Measurements from ENCODE around the gene CSTPP1.

The CSTPP1 gene

DNA sequence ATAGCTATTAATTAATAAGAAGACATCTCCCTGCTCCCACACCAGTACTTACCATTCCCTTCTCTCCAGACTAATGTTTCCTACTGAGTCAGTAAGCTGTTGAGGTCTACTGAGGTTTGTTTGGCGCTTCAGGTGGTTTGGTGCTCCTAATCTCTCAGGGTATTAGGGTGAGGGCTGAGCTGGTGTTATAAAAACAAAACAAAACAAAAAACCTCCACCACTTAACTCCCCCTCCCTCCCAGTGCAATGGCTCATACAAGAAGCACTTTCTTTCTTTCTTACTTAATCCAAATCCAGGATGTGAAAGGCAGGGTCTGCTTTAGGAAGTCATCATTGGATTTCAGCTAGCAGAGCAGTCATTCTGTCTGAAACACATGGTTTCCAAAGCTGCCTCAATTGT is 15.3 kb downstream of the CSTPP1 start:
- Histone ChIP-seq H3K4me2 (ENCODE audit: low read length) (no peak overlapping the region), H3K9ac (ENCODE audit: low read length) (no peak overlapping the region), H4K20me1 (ENCODE audit: insufficient read depth, low read length) (no peaks in the 10 kb centered on the region), H3K27ac (ENCODE audit: low read depth, low read length, poor library complexity, severe bottlenecking) (peak overlapping the region; percentile 8), H3K9me2 (ENCODE audit: low read depth, low read length) (no peaks in the 10 kb centered on the region), H3K27me3 (ENCODE audit: insufficient read depth, low read length) (no peaks in the 10 kb centered on the region), H2AFZ (ENCODE audit: low read length) (no peak overlapping the region), H3K4me3 (ENCODE audit: low read depth, low read length, poor library complexity, severe bottlenecking) (no peak overlapping the region), H3K36me3 (ENCODE audit: insufficient read depth, low read length) (peaks cover 6% of the 10 kb centered on the region; the same call in 1 of the 2 replicates), H3K9me3 (ENCODE audit: low read length) (no peaks in the 10 kb centered on the region), H3K4me1 (ENCODE audit: insufficient read depth, low read length, severe bottlenecking) (peaks cover 14% of the 10 kb centered on the region), H3K79me2 (ENCODE audit: insufficient read depth, low read length) (no peaks in the 10 kb centered on the region), H3F3A (ENCODE audit: insufficient read depth, low read length) (no peaks in the 10 kb centered on the region)
- no peak for TF ChIP-seq EZH2 (IDR thresholded peaks at IDR 0.05; ENCODE audit: borderline replicate concordance, low read length)
- TF ChIP-seq CTCF (IDR thresholded peaks at IDR 0.05; ENCODE audit: low read length), result no peak

- Histone ChIP-seq H3K36me3 (ENCODE audit: insufficient read depth, low read length) (peaks cover 6% of the 10 kb centered on the region; the same call in 1 of the 2 replicates), H3K9me2 (ENCODE audit: low read depth, low read length) (no peaks in the 10 kb centered on the region), H4K20me1 (ENCODE audit: insufficient read depth, low read length) (no peaks in the 10 kb centered on the region), H3K9ac (ENCODE audit: low read length) (no peak overlapping the region), H3K4me1 (ENCODE audit: insufficient read depth, low read length, severe bottlenecking) (peaks cover 14% of the 10 kb centered on the region), H3K9me3 (ENCODE audit: low read length) (no peaks in the 10 kb centered on the region), H3K79me2 (ENCODE audit: insufficient read depth, low read length) (no peaks in the 10 kb centered on the region), H3K27ac (ENCODE audit: low read depth, low read length, poor library complexity, severe bottlenecking) (no peak overlapping the region), H3K27me3 (ENCODE audit: insufficient read depth, low read length) (no peaks in the 10 kb centered on the region), H3F3A (ENCODE audit: insufficient read depth, low read length) (no peaks in the 10 kb centered on the region), H3K4me3 (ENCODE audit: low read depth, low read length, poor library complexity, severe bottlenecking) (no peak overlapping the region), H3K4me2 (ENCODE audit: low read length) (no peak overlapping the region; the same call in 1 of the 2 replicates), H2AFZ (ENCODE audit: low read length) (no peak overlapping the region)
- TF ChIP-seq CTCF (IDR thresholded peaks at IDR 0.05; ENCODE audit: low read length), result no peak
- no peak for TF ChIP-seq EZH2 (IDR thresholded peaks at IDR 0.05; ENCODE audit: borderline replicate concordance, low read length)
These were observed 16.0 kb downstream of the CSTPP1 start for GRCh38 chr11:46952553-46952952.

GRCh38 chr11:46953093-46953492 is 16.5 kb downstream of the CSTPP1 start:
- H3K9me3 ChIP-seq (ENCODE audit: low read length), result no peaks in the 10 kb centered on the region
- H3K9me2 ChIP-seq (ENCODE audit: low read depth, low read length), result no peaks in the 10 kb centered on the region
- no peak overlapping the region for H2AFZ ChIP-seq (ENCODE audit: low read length)
- H3K9ac ChIP-seq (ENCODE audit: low read length), result no peak overlapping the region
- no peaks in the 10 kb centered on the region for H3K79me2 ChIP-seq (ENCODE audit: insufficient read depth, low read length)
- peaks cover 14% of the 10 kb centered on the region for H3K4me1 ChIP-seq (ENCODE audit: insufficient read depth, low read length, severe bottlenecking)
- no peaks in the 10 kb centered on the region for H3F3A ChIP-seq (ENCODE audit: insufficient read depth, low read length)
- no peaks in the 10 kb centered on the region for H4K20me1 ChIP-seq (ENCODE audit: insufficient read depth, low read length)
- no peak overlapping the region for H3K4me2 ChIP-seq (ENCODE audit: low read length)
- no peak for TF ChIP-seq CTCF (IDR thresholded peaks at IDR 0.05; ENCODE audit: low read length)
- H3K27ac ChIP-seq (ENCODE audit: low read depth, low read length, poor library complexity, severe bottlenecking), result no peak overlapping the region
- H3K4me3 ChIP-seq (ENCODE audit: low read depth, low read length, poor library complexity, severe bottlenecking), result no peak overlapping the region
- no peaks in the 10 kb centered on the region for H3K27me3 ChIP-seq (ENCODE audit: insufficient read depth, low read length)
- H3K36me3 ChIP-seq (ENCODE audit: insufficient read depth, low read length), result peaks cover 6% of the 10 kb centered on the region; the same call in 1 of the 2 replicates

Data from OCI-LY1 (cell line).